PC-3 (cell line): Measurements from ENCODE around the gene RRH.

Experiments used
- CTCF ChIP-seq: fragments of 300-600 bp; sonication (generic); conservative IDR thresholded peaks from 2 replicates; pipeline ENCODE4 v1.5.1; 2017; ENCODE audit warnings: antibody characterized with exemption, low read depth, mild to moderate bottlenecking, low read length
- EZH2 ChIP-seq: fragments of 300-600 bp; sonication (generic); IDR thresholded peaks from one replicate; pipeline ENCODE4 v1.6.1; 2017; ENCODE audit warnings: antibody characterized with exemption, mild to moderate bottlenecking, low read length; ENCODE audit not compliant: unreplicated experiment
- EZH2phosphoT487 ChIP-seq: fragments of 300-600 bp; sonication (generic); IDR thresholded peaks from 2 replicates; pipeline ENCODE4 v1.6.1; 2018; ENCODE audit warnings: mild to moderate bottlenecking, antibody characterized with exemption, low read length, borderline replicate concordance

- no peak for TF ChIP-seq CTCF
- no peak for TF ChIP-seq EZH2
- TF ChIP-seq EZH2phosphoT487: no peak
These were observed 18.8 kb downstream of the RRH start for GRCh38 chr4:109846395-109847098.
